HCT116 (cell line): Measurements from ENCODE around the gene CALHM2. TPM values are rescaled to one million over a fixed set of nuclear protein-coding genes. Genes with fewer than 3 reads are reported as not detected.

Source experiments
- ATAC-seq: fragments of 200-7000 bp; cut with Tn5 transposase; 2 replicates; pipeline ENCODE4 v1.9.1; 2020; ENCODE audit warnings: mild to moderate bottlenecking, moderate library complexity
- BruUV-seq: library from RNA; stranded (reverse); fragments of 400-500 nt; replicated peaks from 2 replicates; lab custom pipeline; 2021; lab: Mats Ljungman, UMichigan
- CTCF ChIA-PET: fragments of 300-600 bp; sonication (Branson Sonifier 250); formaldehyde crosslinking; loops from one replicate; lab custom pipeline; 2021; ENCODE audit warnings: antibody characterized with exemption; lab: Charles Lee
- POLR2A ChIA-PET: fragments of 300-600, 350-600 bp; sonication (Branson Sonifier 250); formaldehyde crosslinking; loops from one replicate; lab custom pipeline; 2021; ENCODE audit warnings: antibody characterized with exemption; lab: Charles Lee
- RAD21 ChIA-PET, 2 experiments: fragments of 300-600 bp; sonication (Branson Sonifier 250); formaldehyde crosslinking; loops; one replicate each; lab custom pipeline; 2023; ENCODE audit warnings: low total read pairs in 2 of 2; ENCODE audit not compliant: uncharacterized antibody in 2 of 2, unreplicated experiment in 2 of 2, low non-redundant PET in 1 of 2; lab: Charles Lee
- DNase-seq: peaks from one replicate; pipeline ENCODE4 v3.0.0-alpha.2; 2010; ENCODE audit warnings: low read depth, low spot score
- H2AFZ ChIP-seq: fragments of 200-600 bp; shearing (Covaris generic), sonication (generic); 2 replicates; pipeline ENCODE4 v1.6.1; 2017; ENCODE audit warnings: low read depth, mixed run types, mixed read lengths, antibody characterized with exemption, low read length; ENCODE audit not compliant: poor library complexity, severe bottlenecking
- H3K27ac ChIP-seq: 2 replicates; pipeline ENCODE4 v1.5.1; 2012; ENCODE audit warnings: low read depth, low read length
- H3K27me3 ChIP-seq: fragments of 200-600 bp; sonication (generic); 2 replicates; pipeline ENCODE4 v1.6.1; 2016; ENCODE audit warnings: mixed run types, low read length, mixed read lengths; ENCODE audit not compliant: insufficient read depth
- H3K36me3 ChIP-seq, 2 experiments: fragments of 200-500 bp in 1 of 2; fragments of 200-600 bp in 1 of 2; sonication (Bioruptor generic) in 1 of 2; sonication (generic) in 1 of 2; 2 replicates each; pipeline versions ENCODE4 v1.5.1 to v1.6.1; 2014 to 2016; ENCODE audit warnings: low read length in 2 of 2, inconsistent platforms in 1 of 2, mixed read lengths in 1 of 2, mixed run types in 1 of 2; ENCODE audit not compliant: insufficient read depth in 2 of 2, control insufficient read depth in 1 of 2
- H3K4me1 ChIP-seq, 2 experiments: fragments of 200-600 bp in 1 of 2; sonication (generic) in 1 of 2; 2 replicates each; pipeline versions ENCODE4 v1.5.1 to v1.6.1; 2012 to 2017; ENCODE audit warnings: low read length in 2 of 2, inconsistent platforms in 1 of 2, mild to moderate bottlenecking in 1 of 2, mixed read lengths in 1 of 2, mixed run types in 1 of 2, moderate library complexity in 1 of 2; ENCODE audit not compliant: insufficient read depth in 2 of 2, control insufficient read depth in 1 of 2
- H3K4me2 ChIP-seq: fragments of 200-600 bp; sonication (generic); 2 replicates; pipeline ENCODE4 v1.6.1; 2017; ENCODE audit warnings: mixed run types, low read length, mixed read lengths
- H3K4me3 ChIP-seq, 2 experiments: fragments of 200-600 bp in 1 of 2; sonication (generic) in 1 of 2; replicated peaks in 1 of 2; 2 replicates each; pipeline ENCODE4 v1.5.1; 2011 to 2016; ENCODE audit warnings: low read length in 2 of 2, control low read depth in 1 of 2, low read depth in 1 of 2, mild to moderate bottlenecking in 1 of 2, mixed read lengths in 1 of 2, mixed run types in 1 of 2
- H3K79me2 ChIP-seq: fragments of 200-600 bp; sonication (generic); 2 replicates; pipeline ENCODE4 v1.6.1; 2017; ENCODE audit warnings: mild to moderate bottlenecking, mixed run types, low read length, moderate library complexity, mixed read lengths; ENCODE audit not compliant: insufficient read depth
- H3K9ac ChIP-seq: fragments of 200-600 bp; sonication (generic); 2 replicates; pipeline ENCODE4 v1.6.1; 2016; ENCODE audit warnings: low read length, mixed read lengths
- H3K9me2 ChIP-seq: fragments of 200-600 bp; sonication (generic), shearing (Covaris generic); 2 replicates; pipeline ENCODE4 v1.6.1; 2017; ENCODE audit warnings: mixed run types, mild to moderate bottlenecking, moderate library complexity; ENCODE audit not compliant: insufficient read depth
- H3K9me3 ChIP-seq, 2 experiments: fragments of 200-500 bp in 1 of 2; fragments of 200-600 bp in 1 of 2; sonication (Bioruptor generic) in 1 of 2; sonication (generic) in 1 of 2; 2 replicates each; pipeline ENCODE4 v1.6.1; 2014 to 2017; ENCODE audit warnings: low read length in 2 of 2, mixed read lengths in 2 of 2, inconsistent platforms in 1 of 2, low read depth in 1 of 2, mild to moderate bottlenecking in 1 of 2, mixed run types in 1 of 2, moderate library complexity in 1 of 2; ENCODE audit not compliant: control insufficient read depth in 1 of 2, insufficient read depth in 1 of 2
- H4K20me1 ChIP-seq: fragments of 200-600 bp; sonication (generic), shearing (Covaris generic); 2 replicates; pipeline ENCODE4 v1.6.1; 2017; ENCODE audit warnings: mixed run types, mild to moderate bottlenecking, moderate library complexity; ENCODE audit not compliant: insufficient read depth
- CBX3 ChIP-seq: IDR thresholded peaks from 2 replicates; pipeline ENCODE4 v1.6.1; 2012; ENCODE audit warnings: low read depth
- ELF1 ChIP-seq: IDR thresholded peaks from 2 replicates; pipeline ENCODE4 v1.6.1; 2012; ENCODE audit warnings: low read depth, borderline replicate concordance
- EZH2 ChIP-seq: fragments of 200-600 bp; sonication (generic); IDR thresholded peaks from 2 replicates; pipeline ENCODE4 v1.6.1; 2017; ENCODE audit warnings: antibody characterized with exemption, mixed run types
- FOSL1 ChIP-seq: IDR thresholded peaks from 2 replicates; pipeline ENCODE4 v1.6.1; 2012; ENCODE audit warnings: low read depth
- POLR2AphosphoS5 ChIP-seq: IDR thresholded peaks from 2 replicates; pipeline ENCODE4 v1.6.1; 2011; ENCODE audit warnings: mild to moderate bottlenecking, low read depth, low read length, moderate library complexity
- RAD21 ChIP-seq: IDR thresholded peaks from 2 replicates; pipeline ENCODE4 v1.6.1; 2012; ENCODE audit warnings: low read depth, mild to moderate bottlenecking
- SIN3A ChIP-seq: IDR thresholded peaks from 2 replicates; pipeline ENCODE4 v1.6.1; 2012; ENCODE audit warnings: low read depth
- SP1 ChIP-seq: IDR thresholded peaks from 2 replicates; pipeline ENCODE4 v1.6.1; 2012; ENCODE audit warnings: low read depth
- SRF ChIP-seq: IDR thresholded peaks from 2 replicates; pipeline ENCODE4 v1.6.1; 2012; ENCODE audit warnings: low read depth
- YY1 ChIP-seq: IDR thresholded peaks from 2 replicates; pipeline ENCODE4 v1.6.1; 2011; ENCODE audit warnings: low read length, low read depth, moderate library complexity, mild to moderate bottlenecking; ENCODE audit not compliant: insufficient replicate concordance; ENCODE audit errors: extremely low read depth
- intact Hi-C: fragments of 100-400 bp; cut with micrococcal nuclease; formaldehyde crosslinking; loops from 2 replicates; pipeline ENCODE4 v1.10.0; 2022
- total RNA-seq: library from RNA; stranded (reverse); gene quantifications from one replicate; pipeline ENCODE4 v1.2.1, GENCODE V29; 2021; ENCODE audit not compliant: unreplicated experiment
- TF ChIP-seq, protein P1 (sequence below): IDR thresholded peaks from 2 replicates; pipeline ENCODE4 v1.6.1; 2012
- TF ChIP-seq, protein P2 (sequence below): IDR thresholded peaks from 2 replicates; pipeline ENCODE4 v1.6.1; 2012; ENCODE audit warnings: low read depth

The CALHM2 gene
- total RNA-seq, 1 experiment from 2014 or later: 46.1 TPM

DNA sequence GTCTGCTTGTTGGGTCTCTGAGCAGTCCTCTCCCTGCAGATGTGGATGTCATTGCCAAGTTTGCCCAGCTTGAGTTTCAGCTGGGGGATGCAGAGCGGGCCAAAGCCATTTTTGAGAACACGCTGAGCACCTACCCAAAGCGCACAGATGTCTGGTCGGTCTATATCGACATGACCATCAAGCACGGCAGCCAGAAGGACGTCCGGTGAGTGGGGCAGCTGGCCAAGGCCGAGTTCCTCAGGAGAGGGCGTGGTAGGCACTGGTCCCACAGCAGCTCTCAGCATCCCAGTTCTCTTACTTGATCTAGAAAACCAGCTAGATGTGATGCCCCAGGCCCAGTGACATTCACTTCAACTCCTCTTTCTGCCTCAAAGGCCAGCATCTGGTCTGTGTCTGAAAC, 7.7 kb downstream of the CALHM2 start:
- TF ChIP-seq SP1: no peak
- TF ChIP-seq ELF1: no peak
- TF ChIP-seq EZH2: no peak
- no peak for TF ChIP-seq POLR2AphosphoS5
- no peak for TF ChIP-seq YY1
- TF ChIP-seq, protein P1, sequence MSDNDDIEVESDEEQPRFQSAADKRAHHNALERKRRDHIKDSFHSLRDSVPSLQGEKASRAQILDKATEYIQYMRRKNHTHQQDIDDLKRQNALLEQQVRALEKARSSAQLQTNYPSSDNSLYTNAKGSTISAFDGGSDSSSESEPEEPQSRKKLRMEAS: no peak
- no peak for TF ChIP-seq RAD21
- no peak for TF ChIP-seq FOSL1
- TF ChIP-seq SRF: no peak
- TF ChIP-seq CBX3: no peak
- no peak for TF ChIP-seq SIN3A
- TF ChIP-seq, protein P2, sequence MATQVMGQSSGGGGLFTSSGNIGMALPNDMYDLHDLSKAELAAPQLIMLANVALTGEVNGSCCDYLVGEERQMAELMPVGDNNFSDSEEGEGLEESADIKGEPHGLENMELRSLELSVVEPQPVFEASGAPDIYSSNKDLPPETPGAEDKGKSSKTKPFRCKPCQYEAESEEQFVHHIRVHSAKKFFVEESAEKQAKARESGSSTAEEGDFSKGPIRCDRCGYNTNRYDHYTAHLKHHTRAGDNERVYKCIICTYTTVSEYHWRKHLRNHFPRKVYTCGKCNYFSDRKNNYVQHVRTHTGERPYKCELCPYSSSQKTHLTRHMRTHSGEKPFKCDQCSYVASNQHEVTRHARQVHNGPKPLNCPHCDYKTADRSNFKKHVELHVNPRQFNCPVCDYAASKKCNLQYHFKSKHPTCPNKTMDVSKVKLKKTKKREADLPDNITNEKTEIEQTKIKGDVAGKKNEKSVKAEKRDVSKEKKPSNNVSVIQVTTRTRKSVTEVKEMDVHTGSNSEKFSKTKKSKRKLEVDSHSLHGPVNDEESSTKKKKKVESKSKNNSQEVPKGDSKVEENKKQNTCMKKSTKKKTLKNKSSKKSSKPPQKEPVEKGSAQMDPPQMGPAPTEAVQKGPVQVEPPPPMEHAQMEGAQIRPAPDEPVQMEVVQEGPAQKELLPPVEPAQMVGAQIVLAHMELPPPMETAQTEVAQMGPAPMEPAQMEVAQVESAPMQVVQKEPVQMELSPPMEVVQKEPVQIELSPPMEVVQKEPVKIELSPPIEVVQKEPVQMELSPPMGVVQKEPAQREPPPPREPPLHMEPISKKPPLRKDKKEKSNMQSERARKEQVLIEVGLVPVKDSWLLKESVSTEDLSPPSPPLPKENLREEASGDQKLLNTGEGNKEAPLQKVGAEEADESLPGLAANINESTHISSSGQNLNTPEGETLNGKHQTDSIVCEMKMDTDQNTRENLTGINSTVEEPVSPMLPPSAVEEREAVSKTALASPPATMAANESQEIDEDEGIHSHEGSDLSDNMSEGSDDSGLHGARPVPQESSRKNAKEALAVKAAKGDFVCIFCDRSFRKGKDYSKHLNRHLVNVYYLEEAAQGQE: no peak
- TF ChIP-seq, all 23 proteins: peak for 0
- RAD21 ChIA-PET: no interaction called here
- CTCF ChIA-PET: no interaction called here
- peaks cover 0 to 15% of the 10 kb centered on the region in 2 experiments; a peak in 1 of 4 replicates for H3K4me1 ChIP-seq
- H3K27me3 ChIP-seq: no peaks in the 10 kb centered on the region
- no peak overlapping the region for H2AFZ ChIP-seq
- H3K9me2 ChIP-seq: no peaks in the 10 kb centered on the region
- H3K36me3 ChIP-seq: peaks cover 80 to 82% of the 10 kb centered on the region in 2 experiments
- POLR2A ChIA-PET: no interaction called here
- H4K20me1 ChIP-seq: no peaks in the 10 kb centered on the region
- no peaks in the 10 kb centered on the region for H3K9me3 ChIP-seq
- peaks cover 6% of the 10 kb centered on the region; the same call in 1 of the 2 replicates for H3K79me2 ChIP-seq
- intact Hi-C loops: no loop called here
- no peak overlapping the region; the same call in 1 of the 2 replicates for H3K27ac ChIP-seq
- H3K9ac ChIP-seq: no peak overlapping the region
- no peak for DNase-seq
- no peak overlapping the region for H3K4me3 ChIP-seq
- no peak for ATAC-seq
- H3K4me2 ChIP-seq: no peak overlapping the region
- BruUV-seq: no TSS peak
